GM10248 (cell line): ENCODE results near the gene FBXW10B.
"Not testable (repeated sequence)": the region's sequence is repeated elsewhere in the genome, so short reads cannot be mapped to it uniquely, and the experiment has no call there.

ENCODE experiments used
- CTCF ChIA-PET: fragments of 300-600 bp; sonication (Branson Sonifier 250); formaldehyde crosslinking; extraction: SDS; loops from one replicate; lab custom pipeline; 2021; ENCODE audit warnings: antibody characterized with exemption; lab: Yijun Ruan, JAX
- POLR2A ChIA-PET: fragments of 350-650 bp; sonication (Branson Sonifier 250); formaldehyde crosslinking; extraction: SDS; loops from one replicate; lab custom pipeline; 2020; ENCODE audit warnings: antibody characterized with exemption; lab: Yijun Ruan, JAX
- DNase-seq: peaks from one replicate; pipeline ENCODE4 v3.0.0; 2012; ENCODE audit errors: extremely low spot score
- TF ChIP-seq, protein P1 (sequence below): IDR thresholded peaks from 2 replicates; pipeline ENCODE4 v1.5.1; 2012; ENCODE audit warnings: mild to moderate bottlenecking, low read depth; ENCODE audit errors: extremely low read depth, missing control alignments, control extremely low read depth

The FBXW10B gene

DNA sequence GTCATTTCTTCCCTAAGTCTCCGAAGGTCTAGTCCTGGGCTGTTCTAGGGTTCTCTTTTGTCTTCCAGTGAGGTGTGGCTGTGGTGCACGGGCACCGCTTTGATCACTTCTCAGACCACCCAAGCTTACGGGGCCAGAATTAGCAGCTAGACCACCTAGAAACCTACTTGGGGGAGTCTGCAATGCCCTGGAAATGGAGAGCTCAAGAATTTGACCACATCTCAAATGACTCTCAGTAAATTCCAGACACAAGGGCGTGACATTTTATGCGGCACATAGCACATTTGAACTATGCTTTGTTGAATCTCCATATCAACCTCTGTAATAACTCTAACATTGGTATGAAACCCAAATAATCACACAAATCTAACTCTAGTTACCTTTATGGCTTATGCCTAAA is 39.7 kb upstream of the FBXW10B start:
- POLR2A ChIA-PET = no interaction called here

DNA sequence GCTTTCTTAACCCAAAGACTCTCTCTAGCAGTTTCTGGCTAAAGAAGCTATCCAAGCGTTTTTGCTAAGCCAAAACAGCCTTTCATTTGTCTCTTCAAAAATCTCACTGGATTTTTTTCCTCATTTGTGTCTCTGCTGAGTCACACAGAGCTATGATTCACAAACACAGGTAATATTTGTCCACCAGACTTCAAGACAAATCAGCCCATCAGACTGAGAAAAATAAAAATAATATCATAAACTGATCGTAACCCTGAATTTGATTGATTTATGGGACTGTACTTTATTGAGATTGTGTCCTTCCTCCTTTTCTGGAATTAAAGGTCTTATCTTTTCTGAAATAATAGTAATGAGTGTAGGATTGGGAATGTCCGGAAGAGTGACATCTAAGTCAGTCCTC is 38.8 kb upstream of the FBXW10B start:
- no peak for DNase-seq

More for the DNA sequence above, 39.7 kb upstream of the FBXW10B start:
- DNase-seq = no peak
- TF ChIP-seq, protein P1, sequence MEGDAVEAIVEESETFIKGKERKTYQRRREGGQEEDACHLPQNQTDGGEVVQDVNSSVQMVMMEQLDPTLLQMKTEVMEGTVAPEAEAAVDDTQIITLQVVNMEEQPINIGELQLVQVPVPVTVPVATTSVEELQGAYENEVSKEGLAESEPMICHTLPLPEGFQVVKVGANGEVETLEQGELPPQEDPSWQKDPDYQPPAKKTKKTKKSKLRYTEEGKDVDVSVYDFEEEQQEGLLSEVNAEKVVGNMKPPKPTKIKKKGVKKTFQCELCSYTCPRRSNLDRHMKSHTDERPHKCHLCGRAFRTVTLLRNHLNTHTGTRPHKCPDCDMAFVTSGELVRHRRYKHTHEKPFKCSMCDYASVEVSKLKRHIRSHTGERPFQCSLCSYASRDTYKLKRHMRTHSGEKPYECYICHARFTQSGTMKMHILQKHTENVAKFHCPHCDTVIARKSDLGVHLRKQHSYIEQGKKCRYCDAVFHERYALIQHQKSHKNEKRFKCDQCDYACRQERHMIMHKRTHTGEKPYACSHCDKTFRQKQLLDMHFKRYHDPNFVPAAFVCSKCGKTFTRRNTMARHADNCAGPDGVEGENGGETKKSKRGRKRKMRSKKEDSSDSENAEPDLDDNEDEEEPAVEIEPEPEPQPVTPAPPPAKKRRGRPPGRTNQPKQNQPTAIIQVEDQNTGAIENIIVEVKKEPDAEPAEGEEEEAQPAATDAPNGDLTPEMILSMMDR = no peak
- CTCF ChIA-PET = no interaction called here

DNA sequence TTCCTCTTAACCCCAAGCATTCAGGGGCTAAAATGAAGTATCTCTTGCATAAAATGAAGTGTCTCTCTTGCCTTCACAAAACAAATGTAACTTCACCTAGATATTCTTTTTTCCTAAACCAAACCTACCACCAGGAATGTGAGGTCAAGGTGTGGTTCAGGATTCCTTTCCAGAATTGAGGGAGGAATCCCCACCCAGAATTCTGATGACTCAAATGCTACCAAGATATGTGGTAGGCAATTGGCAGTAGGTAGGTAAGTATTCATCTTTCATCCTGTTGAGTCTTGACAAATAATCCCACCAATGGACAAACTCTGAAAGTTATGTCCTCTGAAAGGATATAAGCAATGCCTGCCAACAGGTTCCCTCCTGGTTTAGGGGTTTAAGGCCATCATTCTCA is 38.4 kb upstream of the FBXW10B start:
- TF ChIP-seq, protein P1 = no peak
- ChIA-PET POLR2A (no interaction called here), CTCF (no interaction called here)
- DNase-seq = no peak

More for the DNA sequence above, 38.8 kb upstream of the FBXW10B start:
- ChIA-PET CTCF (no interaction called here), POLR2A (no interaction called here)
- TF ChIP-seq, protein P1 = no peak

DNA sequence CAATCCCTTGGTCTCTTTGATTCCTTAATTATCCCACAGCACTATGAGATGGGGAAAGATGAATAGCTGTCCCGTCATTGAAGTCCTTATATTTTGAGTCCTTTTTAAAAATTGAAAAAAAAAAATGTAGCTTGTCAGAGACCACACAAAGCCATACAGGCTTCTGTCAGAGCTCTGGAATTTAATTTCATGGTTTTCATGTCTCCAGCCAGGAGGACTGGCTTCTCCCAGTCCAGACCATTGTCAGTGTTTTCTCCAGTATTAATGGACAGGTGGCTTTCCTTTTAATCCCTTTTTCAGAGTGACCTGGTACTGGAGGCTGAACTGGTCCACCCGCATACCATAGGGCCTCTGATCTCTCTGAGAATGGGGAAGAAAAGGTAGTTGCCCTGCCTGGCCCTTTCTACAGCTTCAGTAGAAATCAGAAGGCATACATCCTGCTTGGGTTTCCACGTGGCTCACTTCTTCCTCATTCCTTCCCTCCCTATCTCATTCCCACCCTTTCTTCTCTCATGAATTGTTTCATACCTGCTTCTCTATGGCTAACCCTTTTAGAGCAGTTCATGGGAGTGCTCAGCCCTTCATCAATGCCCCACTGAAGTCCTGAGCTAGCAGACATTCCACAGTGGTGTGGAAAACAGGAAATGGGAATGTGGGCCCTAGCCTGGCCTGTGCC is 35.5 kb upstream of the FBXW10B start:
- TF ChIP-seq, protein P1 = no peak
- ChIA-PET CTCF (no interaction called here), POLR2A (interaction anchor here (0.6 kb wide), 1 partner anchor 355 kb away, joined by 5 read pairs; no protein-coding TSS in a partner anchor)
- no peak for DNase-seq

DNA sequence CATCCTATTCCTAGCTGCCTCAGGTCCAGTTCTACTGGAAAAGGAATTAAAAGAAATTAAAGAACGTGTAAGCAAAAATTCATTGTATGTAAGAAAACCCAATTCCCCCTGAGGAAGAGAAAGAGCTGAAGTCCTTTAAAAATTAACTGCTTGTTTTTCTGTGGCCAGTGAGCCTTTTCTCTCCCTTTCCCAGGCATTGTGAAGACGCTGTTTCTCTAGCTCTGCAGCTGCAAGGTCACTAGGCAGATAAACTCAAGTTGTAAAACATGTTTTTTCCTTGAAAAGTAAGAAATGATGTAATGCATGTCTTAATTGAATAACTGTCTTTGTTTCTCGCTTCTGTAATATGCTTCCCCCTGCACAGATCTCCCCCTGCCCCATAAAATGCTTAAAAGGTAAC is 34.9 kb upstream of the FBXW10B start:
- DNase-seq, CTCF ChIA-PET, POLR2A ChIA-PET: not testable (repeated sequence)

DNA sequence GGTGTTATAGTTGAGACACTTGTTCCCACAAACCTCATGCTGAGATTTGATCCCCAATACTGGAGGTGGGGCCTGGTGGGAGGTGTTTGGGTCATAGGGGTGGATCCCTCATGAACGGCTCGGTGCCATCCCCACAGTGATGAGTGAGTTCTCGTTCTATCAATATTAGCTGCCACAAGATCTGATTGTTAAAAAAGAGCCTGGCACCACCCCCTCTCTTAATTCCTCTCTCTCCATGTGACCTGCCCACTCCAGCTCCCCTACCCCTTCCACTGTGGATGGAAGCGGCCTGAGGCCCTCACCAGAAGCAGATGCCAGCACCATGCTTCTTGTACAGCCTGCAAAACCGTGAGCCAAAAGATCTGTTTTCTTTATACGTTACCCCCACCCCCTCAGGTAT is 33.5 kb upstream of the FBXW10B start:
- no peak for DNase-seq
- TF ChIP-seq, protein P1 = no peak
- POLR2A ChIA-PET = no interaction called here
- CTCF ChIA-PET = no interaction called here

DNA sequence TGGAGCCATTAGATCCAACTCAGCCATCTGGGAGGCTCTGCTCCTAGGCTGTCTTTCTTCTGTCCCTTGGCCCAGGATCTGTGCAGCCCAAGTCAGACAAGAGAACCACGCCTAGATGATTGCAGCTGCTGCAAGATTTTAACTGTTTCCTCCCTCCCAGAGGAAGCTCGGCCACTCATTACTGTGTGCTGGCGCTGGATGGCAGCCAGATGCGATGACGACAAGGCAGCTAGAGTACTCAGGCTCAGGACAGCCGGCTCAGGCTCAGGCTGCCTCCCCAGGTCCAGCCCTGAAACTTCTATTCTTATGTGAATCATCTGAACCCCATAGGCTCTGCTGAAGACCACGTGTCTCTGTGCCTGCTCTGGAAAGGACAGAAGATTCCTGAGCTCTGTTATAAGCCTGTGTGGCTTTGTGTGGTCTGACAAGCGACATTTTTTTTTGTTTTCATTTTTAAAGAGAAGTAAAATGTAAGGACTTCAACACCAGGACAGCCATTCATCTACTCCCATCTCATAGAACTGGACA is 32.1 kb upstream of the FBXW10B start:
- TF ChIP-seq, protein P1 = no peak
- ChIA-PET CTCF (no interaction called here), POLR2A (no interaction called here)
- peak; percentile 45 for DNase-seq
